Immature natural killer cell (primary cell): ENCODE results near the gene CASP5. TPM values are rescaled to one million over a fixed set of nuclear protein-coding genes. Genes with fewer than 3 reads are reported as not detected.

Experiments
- DNase-seq, 3 donors: peaks; one replicate each; pipeline ENCODE4 v3.0.0; 2022; ENCODE audit warnings: mixed read lengths in 1 of 3
- H3K27ac Mint-ChIP-seq, 6 donors: one replicate each; pipeline ENCODE4 v1.8.0; 2020; ENCODE audit warnings: mixed read lengths in 6 of 6, mild to moderate bottlenecking in 5 of 6, inconsistent platforms in 4 of 6, moderate library complexity in 3 of 6
- H3K27me3 Mint-ChIP-seq, 3 donors: one replicate each; pipeline ENCODE4 v1.8.0; 2020 to 2021; ENCODE audit warnings: low read depth in 3 of 3, mild to moderate bottlenecking in 3 of 3, mixed read lengths in 3 of 3, moderate library complexity in 3 of 3, inconsistent platforms in 1 of 3
- H3K36me3 Mint-ChIP-seq, 3 donors: one replicate each; pipeline ENCODE4 v1.8.0; 2020; ENCODE audit warnings: mixed read lengths in 3 of 3, inconsistent platforms in 2 of 3, mild to moderate bottlenecking in 2 of 3
- H3K4me1 Mint-ChIP-seq, 2 donors: one replicate each; pipeline ENCODE4 v1.8.0; 2020; ENCODE audit warnings: inconsistent platforms in 2 of 2, mild to moderate bottlenecking in 2 of 2, mixed read lengths in 2 of 2, moderate library complexity in 1 of 2
- H3K4me3 Mint-ChIP-seq, 5 donors: one replicate each; pipeline ENCODE4 v1.8.0; 2020; ENCODE audit warnings: mild to moderate bottlenecking in 5 of 5, mixed read lengths in 5 of 5, inconsistent platforms in 3 of 5, moderate library complexity in 3 of 5
- H3K9me3 Mint-ChIP-seq, 6 donors: one replicate each; pipeline ENCODE4 v1.8.0; 2020; ENCODE audit warnings: mild to moderate bottlenecking in 6 of 6, mixed read lengths in 6 of 6, inconsistent platforms in 4 of 6, moderate library complexity in 3 of 6
- polyA plus RNA-seq, 3 donors: library from polyadenylated mRNA; unstranded; fragments of 300-500 nt; fragmentation: Illumina TruSeq; gene quantifications; one replicate each; pipeline ENCODE4 v1.2.3, GENCODE V29; 2021

Gene CASP5
- polyA plus RNA-seq, 3 donors from 2014 or later, result not detected

GRCh38 chr11:104970756-104971155 lies 52.2 kb downstream of the CASP5 start:
- no peak for DNase-seq
- peaks cover 3 to 36% (median 17%) of the 10 kb centered on the region in 6 donors for H3K9me3 Mint-ChIP-seq
- peaks cover 4 to 14% (median 14%) of the 10 kb centered on the region in 3 donors for H3K36me3 Mint-ChIP-seq
- H3K27me3 Mint-ChIP-seq, result peaks cover 0 to 2% (median 2%) of the 10 kb centered on the region in 3 donors
- no peak overlapping the region for H3K4me3 Mint-ChIP-seq
- H3K27ac Mint-ChIP-seq, result peak overlapping the region in 4 of 6 donors; percentile 7 to 98 (median 58)
- H3K4me1 Mint-ChIP-seq, result peaks cover 31 to 33% of the 10 kb centered on the region in 2 donors

GRCh38 chr11:104968856-104969776 lies 53.9 kb downstream of the CASP5 start:
- peak overlapping the region; percentile 90 to 98 (median 97) for H3K4me3 Mint-ChIP-seq
- DNase-seq, result no peak
- H3K27me3 Mint-ChIP-seq, result peaks cover 0 to 2% (median 2%) of the 10 kb centered on the region in 3 donors
- H3K4me1 Mint-ChIP-seq, result peaks cover 41 to 49% of the 10 kb centered on the region in 2 donors
- H3K9me3 Mint-ChIP-seq, result peaks cover 3 to 25% (median 15%) of the 10 kb centered on the region in 6 donors
- peaks cover 13 to 20% (median 20%) of the 10 kb centered on the region in 3 donors for H3K36me3 Mint-ChIP-seq
- peak overlapping the region; percentile 94 to 99 (median 97) for H3K27ac Mint-ChIP-seq

- Mint-ChIP-seq H3K36me3 (peaks cover 19% of the 10 kb centered on the region in 3 donors), H3K27me3 (peaks cover 0 to 2% (median 0%) of the 10 kb centered on the region in 3 donors), H3K27ac (peak within 1 kb of the TSS; percentile 94 to 99 (median 97)), H3K4me1 (peaks cover 46 to 57% of the 10 kb centered on the region in 2 donors), H3K4me3 (peak within 1 kb of the TSS; percentile 90 to 98 (median 97)), H3K9me3 (peaks cover 3 to 18% (median 12%) of the 10 kb centered on the region in 6 donors)
- peak; percentile 59 to 63 (median 60) for DNase-seq
Measured at GRCh38 chr11:104968355-104968855, 54.6 kb downstream of the CASP5 start, which contains the start of gene CASP4. TSS of gene CASP4 (minus strand) at chr11:104968574. CDS start at chr11:104968525, 49 bp downstream.

- Mint-ChIP-seq H3K36me3 (peaks cover 13 to 20% (median 15%) of the 10 kb centered on the region in 3 donors), H3K9me3 (peaks cover 3 to 11% (median 5%) of the 10 kb centered on the region in 6 donors), H3K27ac (peak overlapping the region; percentile 94 to 99 (median 97)), H3K27me3 (no peaks in the 10 kb centered on the region), H3K4me1 (peaks cover 53 to 63% of the 10 kb centered on the region in 2 donors), H3K4me3 (peak overlapping the region; percentile 90 to 98 (median 97))
- peak in 1 of 3 donors; percentile 8 for DNase-seq
Measured at GRCh38 chr11:104967534-104968354, 55.2 kb downstream of the CASP5 start.

GRCh38 chr11:104965735-104966134 lies 57.2 kb downstream of the CASP5 start:
- Mint-ChIP-seq H3K4me1 (peaks cover 71 to 83% of the 10 kb centered on the region in 2 donors), H3K27ac (peak overlapping the region in 5 of 6 donors; percentile 8 to 99 (median 57)), H3K27me3 (no peaks in the 10 kb centered on the region), H3K9me3 (peaks cover 0 to 3% (median 0%) of the 10 kb centered on the region in 6 donors), H3K36me3 (peaks cover 16 to 25% (median 23%) of the 10 kb centered on the region in 3 donors), H3K4me3 (peak overlapping the region; percentile 90 to 98 (median 97))
- DNase-seq, result no peak

- H3K4me1 Mint-ChIP-seq, result peaks cover 82 to 98% of the 10 kb centered on the region in 2 donors
Measured at GRCh38 chr11:104964247-104964646, 58.7 kb downstream of the CASP5 start.

GRCh38 chr11:104962852-104963251 lies 60.1 kb downstream of the CASP5 start:
- Mint-ChIP-seq H3K27me3 (peaks cover 0 to 1% (median 0%) of the 10 kb centered on the region in 3 donors), H3K4me3 (peak overlapping the region in 2 of 5 donors; percentile 18 to 57), H3K9me3 (no peaks in the 10 kb centered on the region), H3K36me3 (peaks cover 16 to 26% (median 25%) of the 10 kb centered on the region in 3 donors), H3K4me1 (peaks cover 87 to 100% of the 10 kb centered on the region in 2 donors), H3K27ac (peak overlapping the region in 4 of 6 donors; percentile 29 to 82 (median 59))
- no peak for DNase-seq

More at GRCh38 chr11:104964247-104964646, 58.7 kb downstream of the CASP5 start:
- no peak overlapping the region for H3K27ac Mint-ChIP-seq
- H3K27me3 Mint-ChIP-seq, result peaks cover 0 to 1% (median 0%) of the 10 kb centered on the region in 3 donors
- no peaks in the 10 kb centered on the region for H3K9me3 Mint-ChIP-seq
- DNase-seq, result no peak
- peak overlapping the region in 2 of 5 donors; percentile 3 to 48 for H3K4me3 Mint-ChIP-seq
- peaks cover 16 to 25% (median 23%) of the 10 kb centered on the region in 3 donors for H3K36me3 Mint-ChIP-seq

- peaks cover 85 to 97% of the 10 kb centered on the region in 2 donors for H3K4me1 Mint-ChIP-seq
- no peak overlapping the region for H3K27ac Mint-ChIP-seq
- H3K36me3 Mint-ChIP-seq, result peaks cover 10 to 36% (median 17%) of the 10 kb centered on the region in 3 donors
- H3K27me3 Mint-ChIP-seq, result peaks cover 0 to 1% (median 0%) of the 10 kb centered on the region in 3 donors
- H3K4me3 Mint-ChIP-seq, result peak overlapping the region in 3 of 5 donors; percentile 36 to 56 (median 50)
- DNase-seq, result no peak
- no peaks in the 10 kb centered on the region for H3K9me3 Mint-ChIP-seq
Measured at GRCh38 chr11:104957280-104957679, 65.7 kb downstream of the CASP5 start.

- peak overlapping the region in 4 of 5 donors; percentile 8 to 54 (median 34) for H3K4me3 Mint-ChIP-seq
- no peaks in the 10 kb centered on the region for H3K9me3 Mint-ChIP-seq
- peaks cover 78 to 90% of the 10 kb centered on the region in 2 donors for H3K4me1 Mint-ChIP-seq
- H3K27me3 Mint-ChIP-seq, result peaks cover 0 to 1% (median 0%) of the 10 kb centered on the region in 3 donors
- peak overlapping the region in 2 of 6 donors; percentile 24 to 37 for H3K27ac Mint-ChIP-seq
- peaks cover 11 to 33% (median 15%) of the 10 kb centered on the region in 3 donors for H3K36me3 Mint-ChIP-seq
- no peak for DNase-seq
Measured at GRCh38 chr11:104956528-104956927, 66.4 kb downstream of the CASP5 start.

- Mint-ChIP-seq H3K36me3 (peaks cover 54 to 87% (median 62%) of the 10 kb centered on the region in 3 donors), H3K4me1 (peaks cover 22 to 40% of the 10 kb centered on the region in 2 donors), H3K4me3 (no peak overlapping the region), H3K9me3 (no peaks in the 10 kb centered on the region), H3K27ac (peak overlapping the region in 3 of 6 donors; percentile 28 to 77 (median 74)), H3K27me3 (peaks cover 0 to 2% (median 0%) of the 10 kb centered on the region in 3 donors)
- DNase-seq, result peak; percentile 31 to 43 (median 34)
Measured at GRCh38 chr11:104946907-104947306, 76.1 kb downstream of the CASP5 start.
